Endothelial cell (in vitro differentiated cells): ENCODE results near the gene ISLR. TPM values are rescaled to one million over a fixed set of nuclear protein-coding genes. Genes with fewer than 3 reads are reported as not detected.

Source experiments
- DNase-seq: peaks from one replicate; pipeline ENCODE4 v3.0.0; 2021; ENCODE audit warnings: low spot score
- H3K27ac Mint-ChIP-seq: one replicate; pipeline ENCODE4 v1.8.0; 2021; ENCODE audit warnings: mixed read lengths, inconsistent platforms; ENCODE audit not compliant: unreplicated experiment
- H3K27me3 Mint-ChIP-seq: one replicate; pipeline ENCODE4 v1.8.0; 2021; ENCODE audit warnings: mild to moderate bottlenecking, moderate library complexity, mixed read lengths, inconsistent platforms; ENCODE audit not compliant: unreplicated experiment
- H3K36me3 Mint-ChIP-seq: one replicate; pipeline ENCODE4 v1.8.0; 2021; ENCODE audit warnings: mild to moderate bottlenecking, low read depth, mixed read lengths, inconsistent platforms; ENCODE audit not compliant: unreplicated experiment
- H3K4me1 Mint-ChIP-seq: one replicate; pipeline ENCODE4 v1.8.0; 2021; ENCODE audit warnings: mild to moderate bottlenecking, mixed read lengths, inconsistent platforms; ENCODE audit not compliant: unreplicated experiment
- H3K4me3 Mint-ChIP-seq: one replicate; pipeline ENCODE4 v1.8.0; 2021; ENCODE audit warnings: mild to moderate bottlenecking, mixed read lengths, inconsistent platforms; ENCODE audit not compliant: unreplicated experiment
- H3K9me3 Mint-ChIP-seq: one replicate; pipeline ENCODE4 v1.8.0; 2021; ENCODE audit warnings: mixed read lengths, inconsistent platforms; ENCODE audit not compliant: unreplicated experiment
- total RNA-seq: library from RNA; stranded (reverse); fragmentation: NEBNext Ultra II Directional; extraction: Animal tissue kit (Norgen Biotek cat#: 25700); gene quantifications from one replicate; pipeline ENCODE4 v1.2.1, GENCODE V29; 2021; ENCODE audit not compliant: unreplicated experiment
- TF ChIP-seq, protein P1 (sequence below): fragments of 200-600 bp; sonication (generic); IDR thresholded peaks from one replicate; pipeline ENCODE4 v1.5.0; 2021; ENCODE audit warnings: antibody characterized with exemption; ENCODE audit not compliant: unreplicated experiment

The ISLR gene
- total RNA-seq, 1 donor from 2014 or later, result 0.51 TPM

DNA sequence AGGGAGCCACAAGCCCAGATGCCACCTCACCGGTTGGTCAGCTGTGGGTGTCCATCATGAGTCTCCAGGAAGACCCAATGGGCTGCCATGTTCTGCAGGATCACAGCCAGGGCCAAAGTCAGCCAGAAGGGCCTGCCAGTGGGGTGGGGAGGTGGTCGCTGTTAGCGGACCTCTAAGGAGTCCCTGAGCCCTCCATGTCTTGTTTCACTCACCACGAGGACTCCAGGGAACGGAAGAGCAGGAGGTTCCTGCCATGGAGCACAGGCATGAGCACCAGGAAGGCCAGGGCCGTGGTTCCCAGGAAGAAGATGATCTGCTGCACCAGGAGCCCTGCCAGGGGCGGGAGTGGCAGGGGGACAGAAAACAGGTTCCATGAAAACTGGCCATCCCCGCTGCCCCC is 8.6 kb downstream of the ISLR start:
- no peak overlapping the region for H3K27ac Mint-ChIP-seq
- no peak overlapping the region for H3K4me3 Mint-ChIP-seq
- no peaks in the 10 kb centered on the region for H3K36me3 Mint-ChIP-seq
- DNase-seq, result no peak
- peaks cover 3% of the 10 kb centered on the region for H3K4me1 Mint-ChIP-seq
- TF ChIP-seq, protein P1, sequence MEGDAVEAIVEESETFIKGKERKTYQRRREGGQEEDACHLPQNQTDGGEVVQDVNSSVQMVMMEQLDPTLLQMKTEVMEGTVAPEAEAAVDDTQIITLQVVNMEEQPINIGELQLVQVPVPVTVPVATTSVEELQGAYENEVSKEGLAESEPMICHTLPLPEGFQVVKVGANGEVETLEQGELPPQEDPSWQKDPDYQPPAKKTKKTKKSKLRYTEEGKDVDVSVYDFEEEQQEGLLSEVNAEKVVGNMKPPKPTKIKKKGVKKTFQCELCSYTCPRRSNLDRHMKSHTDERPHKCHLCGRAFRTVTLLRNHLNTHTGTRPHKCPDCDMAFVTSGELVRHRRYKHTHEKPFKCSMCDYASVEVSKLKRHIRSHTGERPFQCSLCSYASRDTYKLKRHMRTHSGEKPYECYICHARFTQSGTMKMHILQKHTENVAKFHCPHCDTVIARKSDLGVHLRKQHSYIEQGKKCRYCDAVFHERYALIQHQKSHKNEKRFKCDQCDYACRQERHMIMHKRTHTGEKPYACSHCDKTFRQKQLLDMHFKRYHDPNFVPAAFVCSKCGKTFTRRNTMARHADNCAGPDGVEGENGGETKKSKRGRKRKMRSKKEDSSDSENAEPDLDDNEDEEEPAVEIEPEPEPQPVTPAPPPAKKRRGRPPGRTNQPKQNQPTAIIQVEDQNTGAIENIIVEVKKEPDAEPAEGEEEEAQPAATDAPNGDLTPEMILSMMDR, result no peak
- H3K27me3 Mint-ChIP-seq, result peaks cover 4% of the 10 kb centered on the region
- no peaks in the 10 kb centered on the region for H3K9me3 Mint-ChIP-seq

DNA sequence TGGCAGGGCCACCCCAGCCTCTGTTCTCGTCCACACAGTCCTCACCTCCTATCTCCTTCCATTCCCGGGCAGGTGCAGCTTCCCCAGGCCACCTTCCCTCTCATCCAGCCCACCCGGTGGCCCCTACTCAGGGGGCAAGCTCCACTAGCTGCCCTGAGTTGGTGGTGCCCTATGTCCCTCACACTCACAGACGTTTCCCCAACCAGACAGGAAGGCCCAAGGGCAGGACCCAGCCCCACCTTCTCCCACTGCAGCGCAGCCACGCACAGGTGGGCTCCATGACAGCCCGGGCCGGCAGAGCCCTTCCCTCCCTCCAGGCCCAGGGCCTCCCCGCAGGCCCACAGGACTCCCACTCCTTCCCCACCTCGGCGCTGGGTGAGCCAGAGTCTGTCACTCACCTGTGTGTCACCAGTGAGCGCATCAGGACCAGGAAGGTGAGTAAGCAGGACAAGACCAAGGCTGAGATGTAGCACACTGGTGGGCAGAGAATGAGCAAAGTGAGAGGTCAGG is 11.1 kb downstream of the ISLR start:
- Mint-ChIP-seq H3K27me3 (peaks cover 4% of the 10 kb centered on the region), H3K9me3 (no peaks in the 10 kb centered on the region), H3K36me3 (no peaks in the 10 kb centered on the region), H3K4me1 (peaks cover 3% of the 10 kb centered on the region), H3K4me3 (no peak overlapping the region), H3K27ac (no peak overlapping the region)
- no peak for DNase-seq
- TF ChIP-seq, protein P1, result no peak

DNA sequence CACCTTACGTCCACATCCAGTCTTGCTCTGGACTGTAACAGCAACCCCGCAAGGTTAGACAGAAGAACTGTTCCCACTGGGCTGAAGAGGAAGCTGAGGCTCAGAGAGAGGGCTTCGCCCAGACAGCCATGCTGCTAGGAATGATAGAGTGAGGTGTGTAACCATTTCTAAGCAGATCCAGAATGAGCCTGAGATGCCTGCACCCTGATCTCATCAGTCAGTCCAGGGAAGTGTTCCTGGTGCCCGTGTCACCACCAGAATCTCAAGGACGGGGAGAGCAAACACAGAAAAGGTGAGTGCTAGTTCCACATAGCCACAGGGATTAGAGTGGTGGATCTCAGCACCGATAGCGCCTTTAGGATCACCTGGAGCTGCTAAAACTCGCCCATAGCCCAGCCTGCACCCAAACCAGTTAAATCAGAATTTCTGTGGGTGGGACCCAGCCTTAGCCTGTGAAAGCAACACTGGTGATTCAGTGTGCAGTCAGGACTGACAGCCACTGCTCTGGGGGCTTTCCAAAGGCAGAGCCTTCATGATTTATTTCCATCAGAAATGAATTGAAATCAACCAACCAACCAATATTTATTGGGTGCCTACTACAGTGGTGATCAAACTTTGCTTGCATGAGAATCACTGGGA is 12.3 kb downstream of the ISLR start:
- DNase-seq, result no peak
- Mint-ChIP-seq H3K27ac (no peak overlapping the region), H3K4me3 (no peak overlapping the region), H3K9me3 (no peaks in the 10 kb centered on the region), H3K4me1 (no peaks in the 10 kb centered on the region), H3K36me3 (no peaks in the 10 kb centered on the region), H3K27me3 (peaks cover 4% of the 10 kb centered on the region)
- TF ChIP-seq, protein P1, result no peak

DNA sequence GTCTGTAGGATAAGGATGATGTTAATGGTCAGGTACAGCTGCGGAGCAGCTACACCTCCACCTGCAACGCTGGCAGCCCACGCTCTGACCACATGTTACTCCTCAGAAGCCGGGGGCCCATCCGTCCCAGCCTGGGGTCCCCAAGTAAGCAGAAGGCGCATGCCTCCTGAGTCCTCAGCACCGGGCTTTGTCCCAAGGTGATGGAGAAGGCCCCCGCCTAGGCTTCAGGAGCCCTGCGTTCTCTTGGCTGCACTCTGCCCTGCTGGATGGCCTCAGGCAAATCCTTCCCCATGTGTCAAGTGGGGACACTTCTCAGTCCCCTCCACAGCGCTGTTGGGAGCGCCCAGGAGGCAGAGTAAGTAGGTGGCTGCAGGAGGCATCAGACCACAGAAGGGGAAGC is 14.7 kb downstream of the ISLR start:
- Mint-ChIP-seq H3K27ac (no peak overlapping the region), H3K36me3 (peaks cover 5% of the 10 kb centered on the region), H3K9me3 (no peaks in the 10 kb centered on the region), H3K4me3 (no peak overlapping the region), H3K27me3 (peaks cover 7% of the 10 kb centered on the region), H3K4me1 (no peaks in the 10 kb centered on the region)
- no peak for DNase-seq
- TF ChIP-seq, protein P1, result no peak

DNA sequence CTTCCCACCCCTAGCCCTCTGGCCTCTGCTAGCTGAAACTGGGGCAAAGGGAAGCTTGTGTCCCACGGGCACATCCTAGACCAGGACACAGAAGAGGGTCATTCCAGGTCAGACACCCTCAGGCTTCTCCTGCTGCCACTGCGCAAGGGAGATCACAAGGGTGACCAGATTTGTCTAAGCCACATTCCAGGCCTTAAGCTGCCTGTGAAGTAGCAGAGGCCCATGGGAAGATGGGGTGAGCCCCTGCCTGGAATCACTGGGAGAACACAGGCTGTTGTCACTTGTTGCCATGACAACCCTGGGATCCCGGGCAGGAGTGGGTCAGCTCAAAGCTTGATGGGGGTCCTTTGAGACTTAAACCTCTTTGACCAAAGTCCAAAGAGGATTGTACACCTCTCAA is 18.3 kb downstream of the ISLR start:
- TF ChIP-seq, protein P1, result no peak
- Mint-ChIP-seq H3K9me3 (no peaks in the 10 kb centered on the region), H3K4me3 (no peak overlapping the region), H3K27me3 (peaks cover 6% of the 10 kb centered on the region), H3K4me1 (no peaks in the 10 kb centered on the region), H3K36me3 (peaks cover 5% of the 10 kb centered on the region), H3K27ac (no peak overlapping the region)
- DNase-seq, result no peak
